Measurements from ENCODE around the gene NR1I2. TPM values are rescaled to one million over a fixed set of nuclear protein-coding genes. Genes with fewer than 3 reads are reported as not detected.

The NR1I2 gene
- total RNA-seq: under 1 TPM; 0.41 to 0.76 (median 0.47) TPM

DNA sequence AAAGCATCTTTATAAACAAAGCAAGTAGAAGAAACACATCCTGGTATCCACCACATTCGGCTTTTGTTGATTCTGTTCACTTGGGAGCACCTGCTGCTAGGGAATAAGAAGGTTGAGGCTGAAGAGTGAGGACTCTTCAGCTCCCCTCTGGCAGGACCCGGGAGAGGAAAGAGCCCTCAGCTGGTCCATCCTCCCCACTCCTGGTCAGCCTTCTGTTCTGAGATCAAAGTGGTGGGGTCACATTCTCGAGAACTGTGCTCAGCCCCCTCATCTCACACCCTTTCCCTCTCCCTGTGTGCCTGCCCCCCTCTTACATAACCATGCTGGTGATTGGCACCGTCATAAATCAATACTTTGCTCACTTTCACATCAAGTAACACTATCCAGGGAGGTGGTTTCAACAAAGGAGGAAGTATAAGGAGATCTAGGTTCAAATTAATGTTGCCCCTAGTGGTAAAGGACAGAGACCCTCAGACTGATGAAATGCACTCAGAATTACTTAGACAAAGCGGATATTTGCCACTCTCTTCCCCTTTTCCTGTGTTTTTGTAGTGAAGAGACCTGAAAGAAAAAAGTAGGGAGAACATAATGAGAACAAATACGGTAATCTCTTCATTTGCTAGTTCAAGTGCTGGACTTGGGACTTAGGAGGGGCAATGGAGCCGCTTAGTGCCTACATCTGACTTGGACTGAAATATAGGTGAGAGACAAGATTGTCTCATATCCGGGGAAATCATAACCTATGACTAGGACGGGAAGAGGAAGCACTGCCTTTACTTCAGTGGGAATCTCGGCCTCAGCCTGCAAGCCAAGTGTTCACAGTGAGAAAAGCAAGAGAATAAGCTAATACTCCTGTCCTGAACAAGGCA, at the start of gene NR1I2:
NR1I2 (plus strand) TSS at position 772 of the 869 bp plus-strand sequence.
- H3K27me3 Mint-ChIP-seq (ENCODE audit: low read depth): no peaks in the 10 kb centered on the region
- H3K4me1 Mint-ChIP-seq (ENCODE audit: low read depth): peaks cover 4% of the 10 kb centered on the region
- DNase-seq: no peak
- peaks cover under 1% of the 10 kb centered on the region for H3K9me3 Mint-ChIP-seq
- no peak for ATAC-seq
- H3K4me3 Mint-ChIP-seq: no peak within 1 kb of the TSS
- H3K36me3 Mint-ChIP-seq (ENCODE audit: insufficient read depth): no peaks in the 10 kb centered on the region

GRCh38 chr3:119733812-119734211, 48.1 kb upstream of the NR1I2 start:
- no peaks in the 10 kb centered on the region for H3K36me3 Mint-ChIP-seq (ENCODE audit: insufficient read depth)
- no peaks in the 10 kb centered on the region for H3K4me1 Mint-ChIP-seq (ENCODE audit: low read depth)
- DNase-seq: no peak
- H3K4me3 Mint-ChIP-seq: no peak overlapping the region
- no peak for ATAC-seq
- no peaks in the 10 kb centered on the region for H3K9me3 Mint-ChIP-seq
- H3K27me3 Mint-ChIP-seq (ENCODE audit: low read depth): peaks cover 3% of the 10 kb centered on the region

DNA sequence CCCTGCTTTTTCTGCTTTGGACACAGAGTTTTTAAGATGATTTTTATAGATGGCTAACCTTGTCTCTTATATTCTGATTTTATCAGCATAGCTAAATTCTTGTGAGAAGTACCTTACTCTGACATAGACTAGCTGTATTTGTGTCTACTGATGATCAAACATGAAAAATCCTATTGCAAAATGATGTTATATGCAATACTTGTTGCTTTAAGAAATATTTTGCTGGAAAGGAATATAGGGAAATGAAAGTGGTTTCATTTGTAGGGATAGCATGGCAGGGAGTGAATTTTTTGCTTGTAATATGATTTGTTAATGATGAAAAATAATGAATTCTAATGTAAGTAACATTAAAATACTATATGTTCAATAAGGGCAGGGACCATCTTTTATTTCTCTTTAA, 43.2 kb upstream of the NR1I2 start:
- ATAC-seq (no peak), DNase-seq (no peak)
- no peaks in the 10 kb centered on the region for H3K36me3 Mint-ChIP-seq (ENCODE audit: insufficient read depth)
- H3K4me1 Mint-ChIP-seq (ENCODE audit: low read depth): no peaks in the 10 kb centered on the region
- H3K4me3 Mint-ChIP-seq: no peak overlapping the region
- H3K27me3 Mint-ChIP-seq (ENCODE audit: low read depth): peaks cover 27% of the 10 kb centered on the region
- H3K9me3 Mint-ChIP-seq: no peaks in the 10 kb centered on the region

DNA sequence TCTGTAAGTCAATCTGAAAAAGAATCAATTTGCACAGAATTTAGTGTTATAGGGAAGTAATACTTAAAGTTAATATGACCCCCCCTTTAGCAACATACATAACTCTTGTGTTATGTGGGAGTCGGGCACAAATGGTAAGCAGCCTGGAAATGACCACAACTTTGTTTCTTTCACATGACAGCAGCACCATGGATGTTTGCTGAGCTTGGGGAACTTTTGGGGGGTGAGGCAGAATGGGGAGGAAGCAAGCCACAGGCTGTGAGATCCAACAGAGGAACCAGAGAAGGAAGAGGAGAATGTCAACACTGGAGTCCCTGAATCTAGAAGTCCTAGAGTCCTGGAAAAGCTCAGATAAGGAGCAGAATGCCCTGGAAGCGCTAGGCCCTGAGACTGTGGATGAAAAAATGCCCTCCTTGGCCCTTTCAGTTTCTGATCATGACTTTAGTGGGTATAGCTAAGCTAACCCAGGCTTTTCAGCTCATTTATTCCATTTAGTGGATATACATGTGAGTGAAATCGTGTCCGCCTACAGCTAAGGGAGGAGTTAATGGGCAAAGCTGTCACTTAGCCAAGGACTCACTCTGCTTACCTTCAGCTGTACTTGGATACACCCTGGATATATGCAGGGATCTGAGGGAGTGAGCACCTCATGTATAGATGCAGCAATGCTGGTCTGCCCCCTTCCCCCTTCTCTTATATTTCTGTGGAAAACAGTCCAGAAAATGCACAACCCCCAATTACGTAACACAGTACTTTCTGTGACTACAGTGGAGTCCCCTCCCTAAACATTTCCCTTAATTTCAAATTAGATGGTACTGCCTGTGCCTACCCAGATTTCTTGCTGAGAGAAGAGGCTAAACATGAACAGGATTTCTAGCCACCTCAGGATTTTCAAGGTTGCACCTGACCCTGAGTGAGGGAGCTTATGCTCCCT, 40.0 kb upstream of the NR1I2 start:
- DNase-seq: no peak
- Mint-ChIP-seq H3K36me3 (ENCODE audit: insufficient read depth) (no peaks in the 10 kb centered on the region), H3K27me3 (ENCODE audit: low read depth) (peaks cover 36% of the 10 kb centered on the region), H3K9me3 (no peaks in the 10 kb centered on the region), H3K4me3 (no peak overlapping the region), H3K4me1 (ENCODE audit: low read depth) (no peaks in the 10 kb centered on the region)
- no peak for ATAC-seq

GRCh38 chr3:119743921-119744320, 38.0 kb upstream of the NR1I2 start:
- peaks cover 35% of the 10 kb centered on the region for H3K27me3 Mint-ChIP-seq (ENCODE audit: low read depth)
- H3K9me3 Mint-ChIP-seq: no peaks in the 10 kb centered on the region
- ATAC-seq: no peak
- DNase-seq: no peak
- H3K36me3 Mint-ChIP-seq (ENCODE audit: insufficient read depth): no peaks in the 10 kb centered on the region
- H3K4me1 Mint-ChIP-seq (ENCODE audit: low read depth): no peaks in the 10 kb centered on the region
- H3K4me3 Mint-ChIP-seq: no peak overlapping the region

DNA sequence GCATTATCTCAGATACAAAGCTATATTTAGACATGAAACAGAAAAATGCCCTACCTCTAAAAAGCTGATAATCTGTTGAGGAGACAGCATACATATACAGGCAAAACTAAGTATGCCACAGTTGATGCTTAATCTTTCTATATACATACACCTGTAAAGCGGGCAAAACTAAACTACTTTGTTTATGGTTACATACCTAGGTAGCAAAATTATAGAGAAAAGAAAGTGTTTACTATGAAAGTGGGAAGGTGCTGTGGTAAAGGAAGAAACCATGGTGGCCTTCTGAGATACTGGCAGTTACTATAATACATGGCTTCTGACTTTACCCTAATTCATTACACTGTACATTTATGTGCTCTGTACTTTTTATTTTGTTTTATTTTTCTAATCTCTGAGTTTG, 36.0 kb upstream of the NR1I2 start:
- Mint-ChIP-seq H3K36me3 (ENCODE audit: insufficient read depth) (no peaks in the 10 kb centered on the region), H3K4me3 (no peak overlapping the region), H3K4me1 (ENCODE audit: low read depth) (no peaks in the 10 kb centered on the region), H3K27me3 (ENCODE audit: low read depth) (peaks cover 24% of the 10 kb centered on the region), H3K9me3 (no peaks in the 10 kb centered on the region)
- DNase-seq: no peak
- no peak for ATAC-seq

- no peaks in the 10 kb centered on the region for H3K4me1 Mint-ChIP-seq (ENCODE audit: low read depth)
- no peak for ATAC-seq
- peaks cover 21% of the 10 kb centered on the region for H3K27me3 Mint-ChIP-seq (ENCODE audit: low read depth)
- H3K9me3 Mint-ChIP-seq: no peaks in the 10 kb centered on the region
- H3K4me3 Mint-ChIP-seq: no peak overlapping the region
- DNase-seq: no peak
- H3K36me3 Mint-ChIP-seq (ENCODE audit: insufficient read depth): no peaks in the 10 kb centered on the region
Measured at GRCh38 chr3:119746423-119746822, 35.5 kb upstream of the NR1I2 start.

GRCh38 chr3:119747357-119747756, 34.5 kb upstream of the NR1I2 start:
- ATAC-seq (no peak), DNase-seq (no peak)
- Mint-ChIP-seq H3K36me3 (ENCODE audit: insufficient read depth) (no peaks in the 10 kb centered on the region), H3K4me3 (no peak overlapping the region), H3K27me3 (ENCODE audit: low read depth) (peaks cover 18% of the 10 kb centered on the region), H3K9me3 (no peaks in the 10 kb centered on the region), H3K4me1 (ENCODE audit: low read depth) (no peaks in the 10 kb centered on the region)

DNA sequence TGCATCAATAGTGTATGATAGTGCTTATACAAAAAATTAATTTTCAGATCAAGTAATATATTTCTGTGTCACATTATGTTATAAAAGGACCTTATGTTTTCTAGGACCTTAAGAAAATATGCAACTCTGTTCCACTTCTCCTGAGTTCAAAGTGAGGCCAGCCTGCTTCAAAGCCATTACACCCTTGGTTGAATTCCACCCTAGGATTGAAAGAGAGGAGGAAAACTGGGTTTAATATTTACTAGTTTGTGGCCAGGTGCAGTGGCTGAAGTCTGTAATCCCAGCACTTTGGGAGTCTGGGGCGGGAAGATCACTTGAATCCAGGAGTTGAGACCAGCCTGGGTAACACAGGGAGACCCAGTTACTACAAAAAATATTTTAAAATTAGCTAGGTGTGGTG, 32.9 kb upstream of the NR1I2 start:
- no peaks in the 10 kb centered on the region for H3K4me1 Mint-ChIP-seq (ENCODE audit: low read depth)
- no peak overlapping the region for H3K4me3 Mint-ChIP-seq
- no peaks in the 10 kb centered on the region for H3K36me3 Mint-ChIP-seq (ENCODE audit: insufficient read depth)
- H3K9me3 Mint-ChIP-seq: peaks cover 3% of the 10 kb centered on the region
- ATAC-seq: no peak
- peaks cover 14% of the 10 kb centered on the region for H3K27me3 Mint-ChIP-seq (ENCODE audit: low read depth)
- no peak for DNase-seq

GRCh38 chr3:119751423-119751822, 30.5 kb upstream of the NR1I2 start:
- Mint-ChIP-seq H3K27me3 (ENCODE audit: low read depth) (peaks cover 23% of the 10 kb centered on the region), H3K4me3 (no peak overlapping the region)

DNA sequence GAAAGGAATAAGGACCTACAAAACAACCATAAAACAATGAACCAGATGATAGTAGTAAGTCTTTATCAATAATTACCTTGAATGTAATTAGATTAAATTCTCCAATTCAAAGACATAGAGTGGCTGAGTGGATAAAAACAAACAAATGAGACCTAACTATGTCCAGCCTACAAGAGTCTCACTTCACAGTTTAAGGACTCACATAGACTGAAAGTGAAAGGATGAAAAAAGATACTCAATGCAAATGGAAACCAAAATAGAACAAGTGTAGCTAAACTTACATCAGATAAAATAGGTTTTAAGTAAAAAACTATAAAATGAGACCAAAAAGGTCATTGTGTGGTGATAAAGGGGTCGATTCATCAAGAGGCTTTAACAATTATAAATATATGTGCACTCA, 21.9 kb upstream of the NR1I2 start:
- peaks cover 28% of the 10 kb centered on the region for H3K27me3 Mint-ChIP-seq (ENCODE audit: low read depth)
- no peaks in the 10 kb centered on the region for H3K36me3 Mint-ChIP-seq (ENCODE audit: insufficient read depth)
- no peak overlapping the region for H3K4me3 Mint-ChIP-seq
- no peak for ATAC-seq
- no peak for DNase-seq
- H3K4me1 Mint-ChIP-seq (ENCODE audit: low read depth): no peaks in the 10 kb centered on the region
- H3K9me3 Mint-ChIP-seq: peaks cover 15% of the 10 kb centered on the region

More at GRCh38 chr3:119751423-119751822, 30.5 kb upstream of the NR1I2 start:
- Mint-ChIP-seq H3K9me3 (peaks cover 6% of the 10 kb centered on the region), H3K36me3 (ENCODE audit: insufficient read depth) (no peaks in the 10 kb centered on the region), H3K4me1 (ENCODE audit: low read depth) (no peaks in the 10 kb centered on the region)
- ATAC-seq: no peak
- DNase-seq: no peak

- H3K9me3 Mint-ChIP-seq: peaks cover 15% of the 10 kb centered on the region
- peaks cover 20% of the 10 kb centered on the region for H3K27me3 Mint-ChIP-seq (ENCODE audit: low read depth)
- no peaks in the 10 kb centered on the region for H3K4me1 Mint-ChIP-seq (ENCODE audit: low read depth)
- DNase-seq: no peak
- no peaks in the 10 kb centered on the region for H3K36me3 Mint-ChIP-seq (ENCODE audit: insufficient read depth)
- H3K4me3 Mint-ChIP-seq: no peak overlapping the region
- no peak for ATAC-seq
Measured at GRCh38 chr3:119762876-119763275, 19.0 kb upstream of the NR1I2 start.

- ATAC-seq (no peak), DNase-seq (no peak)
- Mint-ChIP-seq H3K27me3 (ENCODE audit: low read depth) (peaks cover 20% of the 10 kb centered on the region), H3K4me1 (ENCODE audit: low read depth) (no peaks in the 10 kb centered on the region), H3K4me3 (no peak overlapping the region), H3K9me3 (peaks cover 15% of the 10 kb centered on the region), H3K36me3 (ENCODE audit: insufficient read depth) (no peaks in the 10 kb centered on the region)
Measured at GRCh38 chr3:119763466-119763865, 18.4 kb upstream of the NR1I2 start.

- ATAC-seq: no peak
- peaks cover 20% of the 10 kb centered on the region for H3K27me3 Mint-ChIP-seq (ENCODE audit: low read depth)
- no peaks in the 10 kb centered on the region for H3K4me1 Mint-ChIP-seq (ENCODE audit: low read depth)
Measured at GRCh38 chr3:119765239-119765638, 16.7 kb upstream of the NR1I2 start.

More at GRCh38 chr3:119765239-119765638, 16.7 kb upstream of the NR1I2 start:
- DNase-seq: no peak
- H3K36me3 Mint-ChIP-seq (ENCODE audit: insufficient read depth): no peaks in the 10 kb centered on the region
- no peak overlapping the region for H3K4me3 Mint-ChIP-seq
- H3K9me3 Mint-ChIP-seq: peaks cover 15% of the 10 kb centered on the region
